ENCODE results near the gene METAP1.
"Not testable (repeated sequence)": the region's sequence is repeated elsewhere in the genome, so short reads cannot be mapped to it uniquely, and the experiment has no call there.

The METAP1 gene

GRCh38 chr4:99061048-99061700, 65.7 kb downstream of the METAP1 start:
- DNase-seq = no peak

DNA sequence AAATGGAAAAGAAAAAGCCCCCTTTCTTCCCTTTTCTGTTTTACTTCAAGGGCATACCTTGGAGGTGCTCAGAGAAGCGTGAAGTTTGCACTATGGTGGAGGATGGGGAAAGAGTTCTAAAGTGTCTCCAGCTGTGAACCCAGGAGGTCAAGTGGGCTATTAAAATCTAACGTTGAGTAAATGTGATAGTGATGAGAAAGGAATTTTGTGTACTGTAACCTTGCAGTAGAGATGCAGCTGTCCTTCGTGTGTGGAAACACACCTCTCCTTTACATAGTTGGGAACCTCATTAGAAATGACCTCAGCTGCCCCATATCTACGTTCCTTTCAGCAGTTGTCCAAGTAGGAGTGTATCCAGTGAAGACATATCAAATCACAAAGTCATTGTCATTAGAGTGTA, 66.6 kb downstream of the METAP1 start:
- no peak for DNase-seq

GRCh38 chr4:99065521-99065920, 70.0 kb downstream of the METAP1 start:
- DNase-seq = not testable (repeated sequence)

DNA sequence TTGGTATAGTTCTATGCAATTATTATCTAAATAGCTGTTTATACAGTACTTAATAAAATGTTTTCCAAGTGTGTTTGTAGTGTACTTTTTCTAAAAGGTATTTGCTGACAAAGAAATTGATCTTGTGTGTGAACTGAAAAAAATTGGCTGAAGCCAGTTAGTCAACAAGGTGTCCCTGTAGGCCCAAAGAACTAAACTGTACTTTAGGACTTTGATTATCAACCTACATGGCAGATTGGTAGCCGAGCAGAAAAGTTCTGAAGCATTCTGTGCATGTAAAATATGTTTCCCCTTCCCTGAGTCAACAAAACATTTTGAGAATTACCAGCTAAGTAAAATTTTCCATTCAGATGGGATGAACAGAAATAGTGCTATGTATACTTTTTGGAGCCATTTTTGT, 72.1 kb downstream of the METAP1 start:
- no peak for DNase-seq

DNA sequence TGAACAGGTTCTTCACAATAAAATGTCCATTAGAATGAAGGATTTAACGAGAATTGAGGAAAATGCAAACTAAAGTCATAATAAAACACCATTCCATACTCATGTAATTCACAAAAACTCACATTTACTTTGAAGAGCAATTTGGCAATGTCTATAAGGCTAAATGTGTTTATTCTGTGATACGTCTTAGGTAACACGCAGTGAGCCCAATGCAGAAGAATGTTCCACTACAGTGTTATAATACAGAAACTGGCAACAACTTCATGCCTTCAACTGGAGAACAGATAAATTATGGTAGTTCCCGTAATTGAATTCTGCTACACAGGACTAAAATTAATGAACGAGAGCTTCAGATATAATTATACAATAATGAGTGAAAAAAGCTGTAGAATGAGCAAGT, 75.6 kb downstream of the METAP1 start:
- no peak for DNase-seq

DNA sequence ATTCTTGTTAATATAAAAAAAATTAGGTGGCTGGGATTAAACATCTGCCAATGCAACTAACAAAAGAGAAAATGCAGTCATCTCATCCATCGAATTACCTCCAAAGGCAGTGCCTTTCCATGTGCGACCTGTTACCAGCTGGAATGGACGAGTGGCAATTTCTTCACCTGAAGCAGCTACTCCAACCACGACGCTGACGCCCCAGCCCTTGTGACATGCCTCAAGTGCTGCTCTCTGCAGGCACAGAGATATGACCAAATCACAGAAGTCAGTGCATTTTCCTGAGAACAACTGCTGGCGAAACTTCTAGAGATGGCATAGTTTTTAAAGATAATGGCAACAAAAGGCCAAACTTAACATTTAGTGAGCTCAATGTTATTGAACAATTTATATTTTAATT, 79.3 kb downstream of the METAP1 start:
- DNase-seq = no peak

- DNase-seq = no peak
Measured at GRCh38 chr4:99076292-99076976, 80.9 kb downstream of the METAP1 start.

DNA sequence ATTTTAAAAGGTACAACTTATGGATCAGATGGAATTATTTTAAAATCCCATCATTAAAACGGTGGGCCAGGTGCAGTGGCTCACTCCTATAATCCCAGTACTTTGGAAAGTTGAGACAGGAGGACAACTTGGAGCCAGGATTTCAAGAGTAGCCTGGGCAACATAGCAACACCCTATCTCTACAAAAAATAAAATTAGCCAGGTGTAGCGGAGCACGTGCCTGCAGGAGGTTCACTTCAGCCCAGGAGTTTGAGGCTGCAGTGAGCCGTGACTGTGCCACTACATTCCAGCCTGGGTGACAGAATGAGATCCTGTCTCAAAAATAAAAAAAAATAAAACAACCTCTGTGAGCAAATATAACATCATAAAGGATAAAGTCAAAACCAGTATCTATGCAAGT, 81.7 kb downstream of the METAP1 start:
- no peak for DNase-seq

- no peak for DNase-seq
Measured at GRCh38 chr4:99078336-99078735, 82.8 kb downstream of the METAP1 start.

GRCh38 chr4:99078931-99079624, 83.6 kb downstream of the METAP1 start:
- DNase-seq = no peak

DNA sequence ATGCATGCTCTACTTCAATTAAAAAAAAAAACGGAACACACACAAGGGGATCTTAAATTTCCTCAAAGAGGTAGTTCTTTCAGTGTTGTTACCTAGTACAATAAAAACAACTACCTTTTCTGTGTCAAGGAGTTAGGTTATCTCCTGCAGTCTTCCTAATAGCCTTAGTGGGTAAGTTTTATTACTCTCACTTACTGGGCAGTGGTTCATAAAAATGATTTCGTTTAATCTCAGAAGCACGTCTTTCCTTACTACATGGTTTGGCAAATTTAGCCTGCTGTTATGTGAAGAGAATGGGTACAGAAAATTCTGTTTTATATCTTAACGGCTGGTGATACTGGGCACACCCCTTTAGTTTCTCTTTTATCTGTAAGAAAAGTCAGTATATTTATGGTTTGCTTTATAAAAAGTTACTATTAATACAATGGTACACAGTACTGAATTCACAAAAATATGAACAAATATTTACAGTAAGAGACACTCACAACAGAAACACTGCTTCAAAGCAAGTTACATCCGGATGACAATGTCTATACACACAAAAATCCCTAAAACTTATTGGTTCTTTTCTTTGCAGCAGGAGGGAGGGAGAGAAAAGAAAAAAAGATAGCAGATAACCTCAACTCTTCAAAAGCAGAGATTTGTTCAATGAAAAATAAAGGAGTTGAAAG, 84.2 kb downstream of the METAP1 start:
- DNase-seq = no peak

GRCh38 chr4:99080869-99081268, 85.3 kb downstream of the METAP1 start:
- not testable (repeated sequence) for DNase-seq

- no peak for DNase-seq
Measured at GRCh38 chr4:99082192-99082591, 86.7 kb downstream of the METAP1 start.

GRCh38 chr4:99084595-99084994, 89.1 kb downstream of the METAP1 start:
- no peak for DNase-seq

DNA sequence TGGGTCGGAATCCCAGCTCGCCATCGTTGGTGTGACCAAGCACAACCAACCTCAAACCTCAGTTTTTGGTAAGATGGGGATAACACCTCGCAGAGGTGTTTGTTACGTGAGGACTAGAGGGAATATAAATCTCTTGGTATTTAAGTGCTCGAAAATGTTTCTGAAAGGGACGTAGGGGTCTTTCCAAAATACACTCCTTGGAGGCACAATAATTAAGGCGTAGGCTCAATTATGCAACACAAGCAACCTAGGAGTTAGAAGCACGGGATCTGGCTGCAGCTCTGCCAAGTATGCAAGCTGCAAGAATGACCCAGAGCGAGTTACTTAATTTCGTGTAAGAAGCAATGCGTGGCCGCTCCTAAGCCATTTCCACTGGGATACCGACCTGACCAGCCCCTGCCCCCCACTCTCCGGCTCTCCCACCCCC, 92.5 kb downstream of the METAP1 start:
- peak; percentile 13 for DNase-seq

DNA sequence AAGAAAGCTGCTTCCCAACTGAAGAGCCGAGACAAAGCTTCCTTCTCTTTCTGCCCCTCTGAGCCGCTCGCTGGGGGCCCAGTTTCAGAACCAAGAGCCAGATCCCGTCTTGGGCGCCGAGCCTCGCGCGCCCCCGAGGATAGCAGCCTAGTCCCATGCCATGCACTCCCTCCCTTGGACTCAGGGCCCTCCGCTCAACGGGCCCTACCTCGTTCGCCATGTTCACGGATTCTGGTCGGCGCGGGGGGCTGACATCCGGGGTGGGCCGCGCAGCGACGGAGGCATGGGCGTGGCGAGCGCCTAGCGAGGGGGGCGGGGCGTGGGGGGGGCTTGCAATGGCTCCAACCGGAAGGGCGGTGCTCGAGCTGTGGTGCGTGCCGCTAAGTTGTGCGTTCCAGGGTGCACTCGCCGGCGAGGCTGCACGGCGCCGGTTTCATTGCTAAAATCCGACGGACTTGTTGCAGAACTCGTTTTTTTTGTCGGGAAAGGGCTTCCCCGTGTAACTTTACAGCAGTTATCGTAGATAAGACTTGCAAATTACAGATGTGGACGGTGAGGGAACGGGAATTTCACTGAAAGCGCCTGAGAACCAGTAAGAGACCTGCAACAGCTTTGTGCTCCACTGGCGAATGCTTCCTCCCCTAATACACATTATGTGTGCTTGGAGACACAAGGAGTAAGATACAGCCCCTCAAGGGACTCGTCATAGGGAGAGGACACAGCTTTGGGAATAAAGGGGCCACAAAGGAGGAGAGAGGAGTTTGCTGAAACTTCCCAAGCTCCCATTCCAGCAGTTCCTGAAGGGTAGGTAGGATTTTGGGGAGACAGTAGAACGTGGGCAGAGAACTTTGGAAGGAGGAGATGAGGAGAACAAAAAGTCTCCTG, 93.2 kb downstream of the METAP1 start, which contains the start of gene ADH5:
Gene ADH5, minus strand, starts transcription at position 308 of the 885 bp plus-strand sequence. Its CDS starts 88 bp downstream, at position 220.
- DNase-seq = peak; percentile 72

GRCh38 chr4:99090481-99091215, 95.1 kb downstream of the METAP1 start:
- DNase-seq = no peak

DNA sequence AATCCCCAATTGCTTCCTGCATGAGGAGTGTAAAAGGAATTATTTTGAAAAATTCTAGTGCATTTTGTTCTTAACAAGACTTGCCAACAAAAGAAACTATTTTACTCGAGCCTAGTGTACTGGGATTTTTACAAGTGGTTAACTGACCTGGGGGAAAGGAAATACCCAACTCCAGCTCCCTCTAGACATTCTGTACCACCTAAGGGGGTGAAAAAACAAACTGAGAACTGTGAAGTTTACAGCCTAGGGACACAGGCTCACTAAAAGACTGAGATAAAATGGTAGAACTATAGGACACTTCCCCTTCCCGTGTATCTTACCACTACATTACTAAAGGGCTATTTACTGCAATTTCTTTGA, 95.7 kb downstream of the METAP1 start:
- no peak for DNase-seq

DNA sequence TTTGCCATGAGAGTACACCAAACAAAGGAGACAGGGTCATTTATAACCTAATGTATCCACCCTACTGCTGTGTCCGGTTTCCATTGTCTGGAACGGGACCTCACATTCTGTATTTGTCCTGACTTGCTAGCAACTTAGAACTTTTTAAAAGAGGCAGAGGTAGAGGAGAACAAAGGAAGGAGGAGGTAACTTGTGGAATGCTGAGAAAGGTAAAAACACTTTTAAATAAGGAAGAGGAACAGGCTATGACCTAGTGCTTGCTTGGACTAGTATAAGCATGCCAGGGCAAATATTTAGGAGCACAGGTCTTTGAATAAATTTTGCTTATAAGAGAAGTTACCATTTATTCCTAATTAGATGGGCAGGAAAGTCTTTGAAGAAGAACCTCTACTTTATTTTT, 96.3 kb downstream of the METAP1 start:
- not testable (repeated sequence) for DNase-seq

- no peak for DNase-seq
Measured at GRCh38 chr4:99099311-99099710, 103.8 kb downstream of the METAP1 start.

- not testable (repeated sequence) for DNase-seq
Measured at GRCh38 chr4:99099814-99100213, 104.3 kb downstream of the METAP1 start.

GRCh38 chr4:99100876-99101275, 105.4 kb downstream of the METAP1 start:
- DNase-seq = no peak
